ENCODE data around the gene TM6SF1. TPM values are rescaled to one million over a fixed set of nuclear protein-coding genes. Genes with fewer than 3 reads are reported as not detected.

TM6SF1 gene
- total and polyA plus RNA-seq, 2 of the 8 experiments (the other 6 are each of a cell fraction or from before 2014, with no cell fraction given): 0.74 to 1.0 TPM

DNA sequence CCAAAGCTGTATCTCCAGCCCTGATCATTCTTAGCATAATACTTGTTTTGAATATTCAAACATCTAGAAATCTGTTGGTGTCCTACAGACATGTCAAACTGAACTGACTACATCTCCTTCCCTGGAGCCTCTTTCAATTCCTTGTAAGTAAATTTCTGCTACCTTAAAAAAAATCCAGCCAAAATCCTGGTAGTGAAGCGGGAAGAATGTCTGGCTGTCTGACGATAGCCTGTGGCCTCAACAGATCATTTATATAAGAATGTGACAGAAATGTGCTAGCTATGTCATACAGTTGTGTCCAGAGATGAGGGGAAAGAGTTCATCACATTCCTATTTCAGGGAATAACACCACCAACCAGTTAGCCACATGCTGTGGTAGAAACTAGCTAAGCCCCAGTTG lies 18.6 kb upstream of the TM6SF1 start:
- Histone ChIP-seq H4K8ac (ENCODE audit: extremely low read depth, insufficient read depth, low read length) (no peak overlapping the region), H3K4me1 (replicated peaks in 1 of 4; ENCODE audit: control insufficient read depth in 3 of 4, insufficient read depth in 4 of 4, low read length in 3 of 4) (no peaks in the 10 kb centered on the region), H4K5ac (ENCODE audit: insufficient read length, low read depth, low read length) (no peak overlapping the region), H4K20me1 (replicated peaks in 1 of 2; ENCODE audit: control insufficient read depth in 1 of 2, insufficient read depth in 2 of 2, low read length in 2 of 2) (no peaks in the 10 kb centered on the region), H3K4me2 (ENCODE audit: insufficient read depth in 1 of 2, low read depth in 2 of 2, low read length in 2 of 2) (no peak overlapping the region), H2BK5ac (ENCODE audit: low read depth, low read length) (no peak overlapping the region), H3K23me2 (ENCODE audit: low read depth, low read length) (no peaks in the 10 kb centered on the region), H3K18ac (ENCODE audit: extremely low read depth, low read length) (no peak overlapping the region), H3K4ac (replicated peaks; ENCODE audit: insufficient read length, low read depth, low read length) (no peak overlapping the region), H2BK20ac (ENCODE audit: low read length) (no peak overlapping the region), H3K56ac (replicated peaks; ENCODE audit: insufficient read length, low read depth, low read length) (no peak overlapping the region), H3K9me3 (ENCODE audit: insufficient read depth in 2 of 2, low read depth in 1 of 2, low read length in 1 of 2) (no peaks in the 10 kb centered on the region), H3K27me3 (replicated peaks in 1 of 4; ENCODE audit: control insufficient read depth in 3 of 4, extremely low read depth in 1 of 4, insufficient read depth in 3 of 4, low read length in 3 of 4) (no peaks in the 10 kb centered on the region), H3K36me3 (ENCODE audit: control insufficient read depth in 2 of 4, insufficient read depth in 4 of 4, low read length in 3 of 4) (no peaks in the 10 kb centered on the region), H2BK15ac (ENCODE audit: low read length) (no peak overlapping the region), H2AK5ac (ENCODE audit: low read depth, low read length) (no peak overlapping the region), H3K79me1 (ENCODE audit: low read depth, low read length) (no peaks in the 10 kb centered on the region), H3K4me3 (ENCODE audit: extremely low read depth in 1 of 4, insufficient read depth in 2 of 4, low read depth in 3 of 4, low read length in 4 of 4) (no peak overlapping the region), H2BK12ac (ENCODE audit: low read depth, low read length) (no peak overlapping the region), H4K91ac (replicated peaks; ENCODE audit: insufficient read length, low read length) (no peak overlapping the region), H3K9ac (replicated peaks in 1 of 4; ENCODE audit: extremely low read depth in 1 of 4, low read depth in 3 of 4, low read length in 3 of 4) (no peak overlapping the region), H3K23ac (ENCODE audit: insufficient read length) (no peak overlapping the region), H2AFZ (ENCODE audit: low read length) (no peak overlapping the region), H2BK120ac (replicated peaks; ENCODE audit: low read depth, low read length) (no peak overlapping the region), H3K27ac (ENCODE audit: low read depth, low read length) (no peak overlapping the region), H3K79me2 (ENCODE audit: control insufficient read depth in 1 of 2, insufficient read depth in 2 of 2, low read length in 2 of 2) (no peaks in the 10 kb centered on the region), H3K14ac (ENCODE audit: insufficient read length) (no peak overlapping the region)
- CTCF ChIA-PET (ENCODE audit: partially characterized antibody): interaction anchor here (1.1 kb wide), 1 partner anchor 13 kb away, joined by 3 read pairs; no protein-coding TSS in a partner anchor
- 100% methylated on average over 2 of the region's 2 CpGs; no CpG with 5 or more reads in 1 of the 2 experiments for WGBS, 2 experiments (ENCODE audit: extremely low coverage in 1 of 2, insufficient coverage in 1 of 2, insufficient read length in 1 of 2, insufficient replicate concordance in 2 of 2, low coverage in 1 of 2, low lambda C conversion rate in 2 of 2, missing lambda C conversion rate in 1 of 2)
- no peak for FAIRE-seq
- POLR2A ChIA-PET (ENCODE audit: partially characterized antibody): no interaction called here
- TF ChIP-seq, protein P1, sequence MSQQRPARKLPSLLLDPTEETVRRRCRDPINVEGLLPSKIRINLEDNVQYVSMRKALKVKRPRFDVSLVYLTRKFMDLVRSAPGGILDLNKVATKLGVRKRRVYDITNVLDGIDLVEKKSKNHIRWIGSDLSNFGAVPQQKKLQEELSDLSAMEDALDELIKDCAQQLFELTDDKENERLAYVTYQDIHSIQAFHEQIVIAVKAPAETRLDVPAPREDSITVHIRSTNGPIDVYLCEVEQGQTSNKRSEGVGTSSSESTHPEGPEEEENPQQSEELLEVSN (IDR thresholded peaks at IDR 0.05): no peak
- no peak for TF ChIP-seq HDAC6 (IDR thresholded peaks at IDR 0.05; ENCODE audit: low read depth, low read length)
- TF ChIP-seq RFX5 (IDR thresholded peaks at IDR 0.05; ENCODE audit: borderline replicate concordance, low read depth, low read length): no peak
- no peak for TF ChIP-seq RAD21 (IDR thresholded peaks at IDR 0.05 in 1 of 2, conservative IDR thresholded peaks at IDR 0.05 in 1 of 2; ENCODE audit: low read depth in 2 of 2, low read length in 2 of 2)
- TF ChIP-seq JUN (IDR thresholded peaks at IDR 0.05; ENCODE audit: low read depth, low read length): no peak
- TF ChIP-seq, protein P2, sequence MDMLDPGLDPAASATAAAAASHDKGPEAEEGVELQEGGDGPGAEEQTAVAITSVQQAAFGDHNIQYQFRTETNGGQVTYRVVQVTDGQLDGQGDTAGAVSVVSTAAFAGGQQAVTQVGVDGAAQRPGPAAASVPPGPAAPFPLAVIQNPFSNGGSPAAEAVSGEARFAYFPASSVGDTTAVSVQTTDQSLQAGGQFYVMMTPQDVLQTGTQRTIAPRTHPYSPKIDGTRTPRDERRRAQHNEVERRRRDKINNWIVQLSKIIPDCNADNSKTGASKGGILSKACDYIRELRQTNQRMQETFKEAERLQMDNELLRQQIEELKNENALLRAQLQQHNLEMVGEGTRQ (IDR thresholded peaks at IDR 0.05; ENCODE audit: low read length): no peak
- no peak for TF ChIP-seq SP4 (IDR thresholded peaks at IDR 0.05; ENCODE audit: low read length)
- TF ChIP-seq TCF12 (IDR thresholded peaks at IDR 0.05; ENCODE audit: low read depth, low read length): no peak
- no peak for DNase-seq (ENCODE audit: low read depth in 1 of 2, low spot score in 2 of 2)

Data from H1 (cell line).